Measurements from ENCODE around the gene SRPX2.

SRPX2 gene

DNA sequence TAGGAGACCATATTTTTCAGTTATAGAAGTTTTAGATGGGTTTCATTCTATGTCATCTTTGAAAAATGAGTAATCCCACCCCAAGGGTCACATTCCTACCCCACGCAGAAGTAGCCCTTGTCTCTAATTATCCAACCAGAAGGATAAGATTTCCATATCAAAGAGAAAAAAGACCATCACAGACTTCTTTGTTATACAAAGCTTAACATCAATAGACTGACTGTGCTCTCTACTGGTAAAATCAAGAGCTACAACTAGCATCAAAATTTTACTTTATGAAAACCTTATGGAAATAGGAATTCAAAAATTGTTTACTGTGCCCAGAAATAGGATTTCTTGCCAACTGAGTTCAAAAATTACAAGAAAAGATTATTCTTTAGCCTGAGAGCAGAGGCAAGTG lies 34.4 kb upstream of the SRPX2 start:
- H3K4me3 ChIP-seq (ENCODE audit: low read depth, low read length), result no peak overlapping the region
- CTCF ChIA-PET, result interaction anchor here (1.3 kb wide), 1 partner anchor 99 kb away, joined by 5 read pairs; no protein-coding TSS in a partner anchor
- POLR2A ChIA-PET, result no interaction called here

DNA sequence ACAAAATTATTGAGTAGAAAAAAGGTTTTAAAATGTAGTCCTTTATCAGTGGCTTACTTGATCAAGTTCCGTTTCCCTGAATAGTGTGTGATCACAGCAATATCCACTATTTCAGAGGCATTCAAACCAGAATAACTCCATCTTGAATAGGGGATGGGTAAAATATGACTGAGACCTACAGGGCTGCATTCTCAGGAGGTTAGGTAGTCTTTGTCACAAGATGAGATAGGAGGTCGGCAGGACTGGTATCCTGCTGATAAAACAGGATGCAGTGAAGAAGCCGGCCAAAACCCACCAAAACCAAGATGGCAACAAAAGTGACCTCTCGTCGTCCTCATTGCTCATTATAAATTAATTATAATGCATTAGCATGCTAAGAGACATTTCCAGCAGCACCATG lies 32.0 kb upstream of the SRPX2 start:
- ChIA-PET CTCF (no interaction called here), POLR2A (no interaction called here)
- DNase-seq (ENCODE audit: low read depth, low spot score), result no peak
- TF ChIP-seq, protein P1, sequence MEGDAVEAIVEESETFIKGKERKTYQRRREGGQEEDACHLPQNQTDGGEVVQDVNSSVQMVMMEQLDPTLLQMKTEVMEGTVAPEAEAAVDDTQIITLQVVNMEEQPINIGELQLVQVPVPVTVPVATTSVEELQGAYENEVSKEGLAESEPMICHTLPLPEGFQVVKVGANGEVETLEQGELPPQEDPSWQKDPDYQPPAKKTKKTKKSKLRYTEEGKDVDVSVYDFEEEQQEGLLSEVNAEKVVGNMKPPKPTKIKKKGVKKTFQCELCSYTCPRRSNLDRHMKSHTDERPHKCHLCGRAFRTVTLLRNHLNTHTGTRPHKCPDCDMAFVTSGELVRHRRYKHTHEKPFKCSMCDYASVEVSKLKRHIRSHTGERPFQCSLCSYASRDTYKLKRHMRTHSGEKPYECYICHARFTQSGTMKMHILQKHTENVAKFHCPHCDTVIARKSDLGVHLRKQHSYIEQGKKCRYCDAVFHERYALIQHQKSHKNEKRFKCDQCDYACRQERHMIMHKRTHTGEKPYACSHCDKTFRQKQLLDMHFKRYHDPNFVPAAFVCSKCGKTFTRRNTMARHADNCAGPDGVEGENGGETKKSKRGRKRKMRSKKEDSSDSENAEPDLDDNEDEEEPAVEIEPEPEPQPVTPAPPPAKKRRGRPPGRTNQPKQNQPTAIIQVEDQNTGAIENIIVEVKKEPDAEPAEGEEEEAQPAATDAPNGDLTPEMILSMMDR (IDR thresholded peaks at IDR 0.05; ENCODE audit: insufficient read depth, low read length, missing control alignments), result no peak
- no peak overlapping the region for H3K4me3 ChIP-seq (ENCODE audit: low read depth, low read length)

More for the DNA sequence above, 34.4 kb upstream of the SRPX2 start:
- DNase-seq (ENCODE audit: low read depth, low spot score), result no peak
- TF ChIP-seq, protein P1 (IDR thresholded peaks at IDR 0.05; ENCODE audit: insufficient read depth, low read length, missing control alignments), result no peak

DNA sequence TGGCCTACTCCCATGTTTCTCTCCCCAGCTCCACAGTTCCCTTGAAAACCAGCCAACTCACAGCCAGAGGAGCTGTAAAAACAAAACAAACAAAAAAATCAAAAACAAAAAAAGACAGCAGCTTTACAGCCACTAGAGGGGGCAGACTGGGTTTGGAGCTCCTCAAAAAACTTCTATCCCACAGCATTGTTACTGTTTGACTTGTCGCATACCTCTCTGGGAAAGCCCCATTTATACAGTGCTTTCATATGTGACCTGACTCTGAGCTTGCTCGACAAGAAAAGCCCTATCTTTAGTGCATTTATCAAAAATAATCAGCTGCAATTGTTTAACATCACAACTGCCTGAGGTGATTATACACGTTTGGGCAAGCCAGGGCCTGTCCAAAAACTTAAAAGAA lies 29.0 kb upstream of the SRPX2 start:
- TF ChIP-seq, protein P1 (IDR thresholded peaks at IDR 0.05; ENCODE audit: insufficient read depth, low read length, missing control alignments), result peak; percentile 52
- H3K4me3 ChIP-seq (ENCODE audit: low read depth, low read length), result no peak overlapping the region
- DNase-seq (ENCODE audit: low read depth, low spot score), result no peak
- ChIA-PET POLR2A (no interaction called here), CTCF (interaction anchor here (0.6 to 4.8 kb wide), 22 partner anchors 8 to 154 kb away, joined by 3 to 27 read pairs (median 4); partner anchors contain the start of gene TSPAN6)

DNA sequence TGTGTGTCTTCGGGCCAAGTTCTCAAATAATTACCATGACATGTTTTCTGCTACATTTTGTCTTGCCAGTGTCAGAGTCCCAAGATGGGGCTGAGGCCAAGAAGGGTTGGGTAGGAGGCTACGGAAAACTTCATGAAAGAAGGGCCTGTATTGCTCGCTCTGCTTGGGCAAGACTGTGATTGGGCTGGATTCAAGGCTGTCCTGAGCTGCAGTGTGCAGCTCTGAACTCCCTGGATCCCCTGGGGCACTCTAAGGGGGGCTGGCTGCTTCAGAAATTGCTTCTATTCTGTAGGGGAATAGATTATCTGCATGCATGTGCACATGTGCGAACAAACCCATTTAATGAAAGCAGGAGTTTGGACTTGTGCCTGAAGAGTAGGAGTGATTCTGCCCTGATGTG lies 21.0 kb upstream of the SRPX2 start:
- no peak overlapping the region for H3K4me3 ChIP-seq (ENCODE audit: low read depth, low read length)
- CTCF ChIA-PET, result interaction anchor here (1.4 kb wide), 1 partner anchor 8 kb away, joined by 4 read pairs; no protein-coding TSS in a partner anchor
- POLR2A ChIA-PET, result no interaction called here
- DNase-seq (ENCODE audit: low read depth, low spot score), result no peak
- TF ChIP-seq, protein P1 (IDR thresholded peaks at IDR 0.05; ENCODE audit: insufficient read depth, low read length, missing control alignments), result no peak

DNA sequence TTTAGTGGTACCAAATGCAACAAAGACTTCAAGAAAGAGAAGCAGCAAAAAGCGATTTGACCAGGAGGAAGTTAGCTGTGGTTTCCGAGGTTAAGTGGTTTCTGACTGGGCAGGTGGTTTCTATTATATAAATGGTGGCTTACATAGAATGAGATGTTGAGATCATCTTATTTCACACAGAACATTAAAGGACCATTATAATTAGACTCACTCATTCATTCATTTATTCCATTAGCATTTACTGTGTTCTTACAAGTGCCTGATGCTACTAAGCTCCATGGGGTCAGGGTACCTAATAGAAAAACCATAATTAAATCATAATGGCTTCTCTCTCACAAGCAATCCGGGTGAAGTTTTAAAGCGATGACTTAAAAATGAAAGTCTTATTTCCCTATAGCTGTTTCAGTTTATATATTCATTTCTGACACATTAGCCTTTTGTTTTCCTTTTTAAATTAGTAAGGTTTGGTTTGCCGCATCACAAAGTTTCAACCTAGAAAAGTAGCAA lies 18.0 kb upstream of the SRPX2 start:
- no peak for DNase-seq (ENCODE audit: low read depth, low spot score)
- CTCF ChIA-PET, result interaction anchor here (2.1 kb wide), 1 partner anchor 11 kb away, joined by 11 read pairs; no protein-coding TSS in a partner anchor
- POLR2A ChIA-PET, result no interaction called here
- TF ChIP-seq, protein P1 (IDR thresholded peaks at IDR 0.05; ENCODE audit: insufficient read depth, low read length, missing control alignments), result no peak
- H3K4me3 ChIP-seq (ENCODE audit: low read depth, low read length), result no peak overlapping the region

DNA sequence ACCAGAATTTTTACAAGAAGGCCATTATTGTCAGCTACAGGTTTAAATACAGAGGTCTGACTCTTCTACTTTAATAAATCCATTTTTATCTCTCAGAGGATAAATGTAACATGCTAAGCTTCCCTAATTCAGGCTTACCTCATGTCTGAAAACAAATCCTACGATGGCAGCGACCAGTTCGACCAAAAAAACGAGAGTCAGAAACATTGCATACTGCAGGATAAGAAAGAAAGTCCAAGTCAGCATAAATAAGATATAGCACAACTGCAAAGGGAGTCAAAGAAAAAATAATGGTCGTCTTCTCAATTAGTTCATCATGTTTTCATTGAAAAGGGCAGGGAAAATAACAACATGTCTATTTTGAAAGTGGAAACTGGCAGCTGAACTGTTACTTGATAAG lies 9.0 kb upstream of the SRPX2 start:
- TF ChIP-seq, protein P1 (IDR thresholded peaks at IDR 0.05; ENCODE audit: insufficient read depth, low read length, missing control alignments), result no peak
- DNase-seq (ENCODE audit: low read depth, low spot score), result no peak
- POLR2A ChIA-PET, result no interaction called here
- CTCF ChIA-PET, result interaction anchor here (0.8 to 3.5 kb wide), 3 partner anchors 10 to 134 kb away, joined by 3 to 18 read pairs (median 3); partner anchors contain the start of gene SRPX2
- H3K4me3 ChIP-seq (ENCODE audit: low read depth, low read length), result no peak overlapping the region
